Endothelial cell of umbilical vein (primary cell): ENCODE measurements around the gene KCNH6.

Experiments
- EZH2 ChIP-seq: IDR thresholded peaks from 2 replicates; pipeline ENCODE4 v1.6.1; 2012; ENCODE audit warnings: borderline replicate concordance, low read depth, mild to moderate bottlenecking, moderate library complexity, low read length, inconsistent platforms; ENCODE audit not compliant: severe bottlenecking
- TF ChIP-seq, protein P1 (sequence below), 2 donors: IDR thresholded peaks; 1 replicate in 1 of 2; 2 replicates in 1 of 2; pipeline ENCODE4 v1.5.1; 2011; ENCODE audit warnings: low read length in 2 of 2, mild to moderate bottlenecking in 2 of 2, moderate library complexity in 2 of 2, control low read depth in 1 of 2, inconsistent platforms in 1 of 2, low read depth in 1 of 2; ENCODE audit not compliant: insufficient read depth in 1 of 2; ENCODE audit errors: extremely low read depth in 1 of 2

DNA sequence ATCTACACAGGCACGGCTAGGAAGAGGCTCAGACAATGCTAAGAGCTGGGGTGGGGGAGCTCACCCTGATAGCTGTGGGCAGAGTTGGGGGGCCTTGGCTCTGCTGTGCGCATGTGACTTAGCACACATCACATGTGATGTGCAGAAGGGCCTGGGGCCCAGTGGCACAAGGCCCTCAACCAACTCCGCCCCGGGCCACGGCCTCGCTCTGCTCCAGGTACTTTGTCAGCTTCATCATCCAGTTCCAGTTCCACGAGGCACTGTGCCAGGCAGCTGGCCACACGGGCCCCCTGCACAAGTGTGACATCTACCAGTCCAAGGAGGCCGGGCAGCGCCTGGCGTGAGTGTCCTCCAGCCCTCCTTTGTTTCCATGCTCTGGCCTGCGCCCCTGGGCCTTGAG is 27.0 kb upstream of the KCNH6 start:
- TF ChIP-seq, protein P1, sequence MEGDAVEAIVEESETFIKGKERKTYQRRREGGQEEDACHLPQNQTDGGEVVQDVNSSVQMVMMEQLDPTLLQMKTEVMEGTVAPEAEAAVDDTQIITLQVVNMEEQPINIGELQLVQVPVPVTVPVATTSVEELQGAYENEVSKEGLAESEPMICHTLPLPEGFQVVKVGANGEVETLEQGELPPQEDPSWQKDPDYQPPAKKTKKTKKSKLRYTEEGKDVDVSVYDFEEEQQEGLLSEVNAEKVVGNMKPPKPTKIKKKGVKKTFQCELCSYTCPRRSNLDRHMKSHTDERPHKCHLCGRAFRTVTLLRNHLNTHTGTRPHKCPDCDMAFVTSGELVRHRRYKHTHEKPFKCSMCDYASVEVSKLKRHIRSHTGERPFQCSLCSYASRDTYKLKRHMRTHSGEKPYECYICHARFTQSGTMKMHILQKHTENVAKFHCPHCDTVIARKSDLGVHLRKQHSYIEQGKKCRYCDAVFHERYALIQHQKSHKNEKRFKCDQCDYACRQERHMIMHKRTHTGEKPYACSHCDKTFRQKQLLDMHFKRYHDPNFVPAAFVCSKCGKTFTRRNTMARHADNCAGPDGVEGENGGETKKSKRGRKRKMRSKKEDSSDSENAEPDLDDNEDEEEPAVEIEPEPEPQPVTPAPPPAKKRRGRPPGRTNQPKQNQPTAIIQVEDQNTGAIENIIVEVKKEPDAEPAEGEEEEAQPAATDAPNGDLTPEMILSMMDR (IDR thresholded peaks at IDR 0.05; ENCODE audit: extremely low read depth in 1 of 2, insufficient read depth in 1 of 2, low read depth in 1 of 2, low read length in 2 of 2) = no peak
- no peak for TF ChIP-seq EZH2
